Measurements from ENCODE around the gene CRABP2. TPM values are rescaled to one million over a fixed set of nuclear protein-coding genes. Genes with fewer than 3 reads are reported as not detected.

CRABP2 gene
- total and polyA plus RNA-seq, 2 of the 13 experiments (the other 11 are each of a cell fraction or from before 2014, with no cell fraction given): 0.40 to 0.60 TPM

GRCh38 chr1:156749419-156750118, 44.2 kb upstream of the CRABP2 start (continued):
- TF ChIP-seq, protein P1, sequence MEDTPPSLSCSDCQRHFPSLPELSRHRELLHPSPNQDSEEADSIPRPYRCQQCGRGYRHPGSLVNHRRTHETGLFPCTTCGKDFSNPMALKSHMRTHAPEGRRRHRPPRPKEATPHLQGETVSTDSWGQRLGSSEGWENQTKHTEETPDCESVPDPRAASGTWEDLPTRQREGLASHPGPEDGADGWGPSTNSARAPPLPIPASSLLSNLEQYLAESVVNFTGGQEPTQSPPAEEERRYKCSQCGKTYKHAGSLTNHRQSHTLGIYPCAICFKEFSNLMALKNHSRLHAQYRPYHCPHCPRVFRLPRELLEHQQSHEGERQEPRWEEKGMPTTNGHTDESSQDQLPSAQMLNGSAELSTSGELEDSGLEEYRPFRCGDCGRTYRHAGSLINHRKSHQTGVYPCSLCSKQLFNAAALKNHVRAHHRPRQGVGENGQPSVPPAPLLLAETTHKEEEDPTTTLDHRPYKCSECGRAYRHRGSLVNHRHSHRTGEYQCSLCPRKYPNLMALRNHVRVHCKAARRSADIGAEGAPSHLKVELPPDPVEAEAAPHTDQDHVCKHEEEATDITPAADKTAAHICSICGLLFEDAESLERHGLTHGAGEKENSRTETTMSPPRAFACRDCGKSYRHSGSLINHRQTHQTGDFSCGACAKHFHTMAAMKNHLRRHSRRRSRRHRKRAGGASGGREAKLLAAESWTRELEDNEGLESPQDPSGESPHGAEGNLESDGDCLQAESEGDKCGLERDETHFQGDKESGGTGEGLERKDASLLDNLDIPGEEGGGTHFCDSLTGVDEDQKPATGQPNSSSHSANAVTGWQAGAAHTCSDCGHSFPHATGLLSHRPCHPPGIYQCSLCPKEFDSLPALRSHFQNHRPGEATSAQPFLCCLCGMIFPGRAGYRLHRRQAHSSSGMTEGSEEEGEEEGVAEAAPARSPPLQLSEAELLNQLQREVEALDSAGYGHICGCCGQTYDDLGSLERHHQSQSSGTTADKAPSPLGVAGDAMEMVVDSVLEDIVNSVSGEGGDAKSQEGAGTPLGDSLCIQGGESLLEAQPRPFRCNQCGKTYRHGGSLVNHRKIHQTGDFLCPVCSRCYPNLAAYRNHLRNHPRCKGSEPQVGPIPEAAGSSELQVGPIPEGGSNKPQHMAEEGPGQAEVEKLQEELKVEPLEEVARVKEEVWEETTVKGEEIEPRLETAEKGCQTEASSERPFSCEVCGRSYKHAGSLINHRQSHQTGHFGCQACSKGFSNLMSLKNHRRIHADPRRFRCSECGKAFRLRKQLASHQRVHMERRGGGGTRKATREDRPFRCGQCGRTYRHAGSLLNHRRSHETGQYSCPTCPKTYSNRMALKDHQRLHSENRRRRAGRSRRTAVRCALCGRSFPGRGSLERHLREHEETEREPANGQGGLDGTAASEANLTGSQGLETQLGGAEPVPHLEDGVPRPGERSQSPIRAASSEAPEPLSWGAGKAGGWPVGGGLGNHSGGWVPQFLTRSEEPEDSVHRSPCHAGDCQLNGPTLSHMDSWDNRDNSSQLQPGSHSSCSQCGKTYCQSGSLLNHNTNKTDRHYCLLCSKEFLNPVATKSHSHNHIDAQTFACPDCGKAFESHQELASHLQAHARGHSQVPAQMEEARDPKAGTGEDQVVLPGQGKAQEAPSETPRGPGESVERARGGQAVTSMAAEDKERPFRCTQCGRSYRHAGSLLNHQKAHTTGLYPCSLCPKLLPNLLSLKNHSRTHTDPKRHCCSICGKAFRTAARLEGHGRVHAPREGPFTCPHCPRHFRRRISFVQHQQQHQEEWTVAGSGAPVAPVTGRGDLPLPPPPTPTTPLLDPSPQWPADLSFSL (CRISPR knock-in tag; IDR thresholded peaks at IDR 0.05): no peak
- TF ChIP-seq ZNF574 (CRISPR knock-in tag; IDR thresholded peaks at IDR 0.05): no peak
- TF ChIP-seq, protein P2, sequence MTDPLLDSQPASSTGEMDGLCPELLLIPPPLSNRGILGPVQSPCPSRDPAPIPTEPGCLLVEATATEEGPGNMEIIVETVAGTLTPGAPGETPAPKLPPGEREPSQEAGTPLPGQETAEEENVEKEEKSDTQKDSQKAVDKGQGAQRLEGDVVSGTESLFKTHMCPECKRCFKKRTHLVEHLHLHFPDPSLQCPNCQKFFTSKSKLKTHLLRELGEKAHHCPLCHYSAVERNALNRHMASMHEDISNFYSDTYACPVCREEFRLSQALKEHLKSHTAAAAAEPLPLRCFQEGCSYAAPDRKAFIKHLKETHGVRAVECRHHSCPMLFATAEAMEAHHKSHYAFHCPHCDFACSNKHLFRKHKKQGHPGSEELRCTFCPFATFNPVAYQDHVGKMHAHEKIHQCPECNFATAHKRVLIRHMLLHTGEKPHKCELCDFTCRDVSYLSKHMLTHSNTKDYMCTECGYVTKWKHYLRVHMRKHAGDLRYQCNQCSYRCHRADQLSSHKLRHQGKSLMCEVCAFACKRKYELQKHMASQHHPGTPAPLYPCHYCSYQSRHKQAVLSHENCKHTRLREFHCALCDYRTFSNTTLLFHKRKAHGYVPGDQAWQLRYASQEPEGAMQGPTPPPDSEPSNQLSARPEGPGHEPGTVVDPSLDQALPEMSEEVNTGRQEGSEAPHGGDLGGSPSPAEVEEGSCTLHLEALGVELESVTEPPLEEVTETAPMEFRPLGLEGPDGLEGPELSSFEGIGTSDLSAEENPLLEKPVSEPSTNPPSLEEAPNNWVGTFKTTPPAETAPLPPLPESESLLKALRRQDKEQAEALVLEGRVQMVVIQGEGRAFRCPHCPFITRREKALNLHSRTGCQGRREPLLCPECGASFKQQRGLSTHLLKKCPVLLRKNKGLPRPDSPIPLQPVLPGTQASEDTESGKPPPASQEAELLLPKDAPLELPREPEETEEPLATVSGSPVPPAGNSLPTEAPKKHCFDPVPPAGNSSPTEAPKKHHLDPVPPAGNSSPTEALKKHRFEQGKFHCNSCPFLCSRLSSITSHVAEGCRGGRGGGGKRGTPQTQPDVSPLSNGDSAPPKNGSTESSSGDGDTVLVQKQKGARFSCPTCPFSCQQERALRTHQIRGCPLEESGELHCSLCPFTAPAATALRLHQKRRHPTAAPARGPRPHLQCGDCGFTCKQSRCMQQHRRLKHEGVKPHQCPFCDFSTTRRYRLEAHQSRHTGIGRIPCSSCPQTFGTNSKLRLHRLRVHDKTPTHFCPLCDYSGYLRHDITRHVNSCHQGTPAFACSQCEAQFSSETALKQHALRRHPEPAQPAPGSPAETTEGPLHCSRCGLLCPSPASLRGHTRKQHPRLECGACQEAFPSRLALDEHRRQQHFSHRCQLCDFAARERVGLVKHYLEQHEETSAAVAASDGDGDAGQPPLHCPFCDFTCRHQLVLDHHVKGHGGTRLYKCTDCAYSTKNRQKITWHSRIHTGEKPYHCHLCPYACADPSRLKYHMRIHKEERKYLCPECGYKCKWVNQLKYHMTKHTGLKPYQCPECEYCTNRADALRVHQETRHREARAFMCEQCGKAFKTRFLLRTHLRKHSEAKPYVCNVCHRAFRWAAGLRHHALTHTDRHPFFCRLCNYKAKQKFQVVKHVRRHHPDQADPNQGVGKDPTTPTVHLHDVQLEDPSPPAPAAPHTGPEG (CRISPR knock-in tag; IDR thresholded peaks at IDR 0.05): no peak
- TF ChIP-seq ZNF124 (CRISPR knock-in tag; IDR thresholded peaks at IDR 0.05): 0 out of 2 replicates have a peak, but pooled peaks have one; percentile 23
- TF ChIP-seq SIN3B (IDR thresholded peaks at IDR 0.05; ENCODE audit: low read length): no peak
- TF ChIP-seq SKIL (CRISPR knock-in tag; IDR thresholded peaks at IDR 0.05; ENCODE audit: borderline replicate concordance): no peak
- no peak for TF ChIP-seq ZSCAN29 (CRISPR knock-in tag; conservative IDR thresholded peaks at IDR 0.05)
- TF ChIP-seq, protein P3, sequence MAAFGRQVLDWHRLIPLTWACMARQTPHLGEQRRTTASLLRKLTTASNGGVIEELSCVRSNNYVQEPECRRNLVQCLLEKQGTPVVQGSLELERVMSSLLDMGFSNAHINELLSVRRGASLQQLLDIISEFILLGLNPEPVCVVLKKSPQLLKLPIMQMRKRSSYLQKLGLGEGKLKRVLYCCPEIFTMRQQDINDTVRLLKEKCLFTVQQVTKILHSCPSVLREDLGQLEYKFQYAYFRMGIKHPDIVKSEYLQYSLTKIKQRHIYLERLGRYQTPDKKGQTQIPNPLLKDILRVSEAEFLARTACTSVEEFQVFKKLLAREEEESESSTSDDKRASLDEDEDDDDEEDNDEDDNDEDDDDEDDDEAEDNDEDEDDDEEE (CRISPR knock-in tag; IDR thresholded peaks at IDR 0.05): no peak
- no peak for TF ChIP-seq ZNF781 (CRISPR knock-in tag; IDR thresholded peaks at IDR 0.05; ENCODE audit: borderline replicate concordance, not compliant biosample characterization)
